Keratinocyte (primary cell): Measurements from ENCODE around the gene CD47.

Experiments used
- EZH2 ChIP-seq: IDR thresholded peaks from one replicate; pipeline ENCODE4 v1.6.1; 2012; ENCODE audit warnings: inconsistent platforms, mild to moderate bottlenecking, low read length, moderate library complexity
- TF ChIP-seq, protein P1 (sequence below), 3 experiments: IDR thresholded peaks in 1 of 3; conservative IDR thresholded peaks in 1 of 3; optimal IDR thresholded peaks in 1 of 3; 2 replicates in 2 of 3; 3 replicates in 1 of 3; pipeline versions ENCODE3 to v1.5.1; 2011; ENCODE audit warnings: low read length in 3 of 3, mild to moderate bottlenecking in 3 of 3, moderate library complexity in 2 of 3, control low read depth in 1 of 3, inconsistent platforms in 1 of 3; ENCODE audit not compliant: insufficient read depth in 2 of 3; ENCODE audit errors: extremely low read depth in 1 of 3

DNA sequence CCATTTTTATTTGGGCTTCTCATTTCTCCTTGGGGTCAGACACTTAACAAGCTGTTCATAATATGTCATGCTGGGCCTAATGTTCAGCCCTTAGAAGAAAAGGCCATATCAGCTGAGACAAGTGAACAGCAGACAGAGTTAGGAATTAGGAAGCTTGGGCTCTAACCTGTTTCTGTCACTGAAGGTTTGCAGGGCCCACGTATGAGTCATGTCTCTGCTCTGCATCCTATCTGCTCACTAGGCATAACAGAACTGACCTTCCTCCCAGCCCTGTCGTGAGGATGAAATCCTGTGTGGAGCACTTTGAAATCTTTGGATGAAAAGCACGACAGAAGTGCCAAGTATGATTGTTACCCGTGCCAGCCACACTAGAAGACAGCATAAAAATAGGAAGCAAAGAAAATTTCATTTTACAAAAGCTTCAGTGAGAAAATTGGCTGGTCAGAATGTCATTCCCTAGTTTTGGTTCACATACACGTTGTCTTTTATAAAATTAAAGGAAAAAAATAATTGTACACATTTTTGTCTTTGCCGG lies 26.5 kb upstream of the CD47 start:
- TF ChIP-seq, protein P1, sequence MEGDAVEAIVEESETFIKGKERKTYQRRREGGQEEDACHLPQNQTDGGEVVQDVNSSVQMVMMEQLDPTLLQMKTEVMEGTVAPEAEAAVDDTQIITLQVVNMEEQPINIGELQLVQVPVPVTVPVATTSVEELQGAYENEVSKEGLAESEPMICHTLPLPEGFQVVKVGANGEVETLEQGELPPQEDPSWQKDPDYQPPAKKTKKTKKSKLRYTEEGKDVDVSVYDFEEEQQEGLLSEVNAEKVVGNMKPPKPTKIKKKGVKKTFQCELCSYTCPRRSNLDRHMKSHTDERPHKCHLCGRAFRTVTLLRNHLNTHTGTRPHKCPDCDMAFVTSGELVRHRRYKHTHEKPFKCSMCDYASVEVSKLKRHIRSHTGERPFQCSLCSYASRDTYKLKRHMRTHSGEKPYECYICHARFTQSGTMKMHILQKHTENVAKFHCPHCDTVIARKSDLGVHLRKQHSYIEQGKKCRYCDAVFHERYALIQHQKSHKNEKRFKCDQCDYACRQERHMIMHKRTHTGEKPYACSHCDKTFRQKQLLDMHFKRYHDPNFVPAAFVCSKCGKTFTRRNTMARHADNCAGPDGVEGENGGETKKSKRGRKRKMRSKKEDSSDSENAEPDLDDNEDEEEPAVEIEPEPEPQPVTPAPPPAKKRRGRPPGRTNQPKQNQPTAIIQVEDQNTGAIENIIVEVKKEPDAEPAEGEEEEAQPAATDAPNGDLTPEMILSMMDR (optimal IDR thresholded peaks at IDR 0.05 in 1 of 3, IDR thresholded peaks at IDR 0.05 in 1 of 3, conservative IDR thresholded peaks at IDR 0.05 in 1 of 3; ENCODE audit: extremely low read depth in 1 of 3, insufficient read depth in 2 of 3, low read length in 3 of 3), result no peak
- no peak for TF ChIP-seq EZH2
